GM12873 (cell line): Measurements from ENCODE around the gene NHSL1.

ENCODE experiments used
- TF ChIP-seq, protein P1 (sequence below): IDR thresholded peaks from 2 replicates; pipeline ENCODE4 v1.5.1; 2012; ENCODE audit warnings: low read depth, mild to moderate bottlenecking, moderate library complexity, low read length, control low read depth; ENCODE audit not compliant: insufficient read depth; ENCODE audit errors: missing control alignments

NHSL1 gene

DNA sequence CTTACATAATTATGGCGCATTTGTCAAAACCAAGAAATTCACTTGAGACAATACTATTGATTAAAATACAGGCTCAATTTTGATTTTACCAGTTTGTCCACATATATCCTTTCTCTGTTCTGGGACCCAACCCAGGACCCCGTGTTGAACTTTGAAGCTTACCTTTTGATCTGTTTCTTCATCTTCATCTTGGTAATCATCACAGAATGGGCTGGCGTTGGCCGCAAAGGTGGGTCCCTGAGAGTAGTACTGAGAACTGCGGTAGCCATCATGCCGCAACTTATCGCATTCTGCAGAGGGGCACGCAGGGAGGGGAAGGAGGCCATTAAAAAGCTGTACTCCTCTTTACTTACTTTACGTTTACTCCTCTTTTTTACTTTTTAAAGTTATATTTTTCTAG lies 26.1 kb downstream of the NHSL1 start:
- TF ChIP-seq, protein P1, sequence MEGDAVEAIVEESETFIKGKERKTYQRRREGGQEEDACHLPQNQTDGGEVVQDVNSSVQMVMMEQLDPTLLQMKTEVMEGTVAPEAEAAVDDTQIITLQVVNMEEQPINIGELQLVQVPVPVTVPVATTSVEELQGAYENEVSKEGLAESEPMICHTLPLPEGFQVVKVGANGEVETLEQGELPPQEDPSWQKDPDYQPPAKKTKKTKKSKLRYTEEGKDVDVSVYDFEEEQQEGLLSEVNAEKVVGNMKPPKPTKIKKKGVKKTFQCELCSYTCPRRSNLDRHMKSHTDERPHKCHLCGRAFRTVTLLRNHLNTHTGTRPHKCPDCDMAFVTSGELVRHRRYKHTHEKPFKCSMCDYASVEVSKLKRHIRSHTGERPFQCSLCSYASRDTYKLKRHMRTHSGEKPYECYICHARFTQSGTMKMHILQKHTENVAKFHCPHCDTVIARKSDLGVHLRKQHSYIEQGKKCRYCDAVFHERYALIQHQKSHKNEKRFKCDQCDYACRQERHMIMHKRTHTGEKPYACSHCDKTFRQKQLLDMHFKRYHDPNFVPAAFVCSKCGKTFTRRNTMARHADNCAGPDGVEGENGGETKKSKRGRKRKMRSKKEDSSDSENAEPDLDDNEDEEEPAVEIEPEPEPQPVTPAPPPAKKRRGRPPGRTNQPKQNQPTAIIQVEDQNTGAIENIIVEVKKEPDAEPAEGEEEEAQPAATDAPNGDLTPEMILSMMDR: no peak

GRCh38 chr6:138468320-138469015 lies 30.8 kb downstream of the NHSL1 start:
- TF ChIP-seq, protein P1: no peak

DNA sequence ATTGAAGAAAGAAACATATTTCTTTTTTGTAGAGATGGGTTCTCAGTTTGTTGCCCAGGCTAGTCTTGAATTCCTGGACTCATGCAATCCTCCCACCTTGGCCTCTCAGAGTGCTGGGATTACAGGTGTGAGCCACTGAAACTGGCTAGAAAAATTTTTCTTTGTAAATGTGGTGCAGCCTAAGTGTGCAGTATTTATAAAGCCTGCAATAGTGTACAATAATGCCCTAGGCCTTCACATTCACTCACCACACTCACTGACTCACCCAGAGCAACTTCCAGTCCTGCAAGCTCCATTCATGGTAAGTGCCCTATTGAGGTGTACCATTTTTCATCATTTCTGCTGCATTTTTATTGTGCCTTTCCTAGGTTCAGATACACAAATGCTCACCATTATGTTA lies 31.4 kb downstream of the NHSL1 start:
- TF ChIP-seq, protein P1: no peak

- TF ChIP-seq, protein P1: no peak
Observed at GRCh38 chr6:138465007-138465645, 34.2 kb downstream of the NHSL1 start.

DNA sequence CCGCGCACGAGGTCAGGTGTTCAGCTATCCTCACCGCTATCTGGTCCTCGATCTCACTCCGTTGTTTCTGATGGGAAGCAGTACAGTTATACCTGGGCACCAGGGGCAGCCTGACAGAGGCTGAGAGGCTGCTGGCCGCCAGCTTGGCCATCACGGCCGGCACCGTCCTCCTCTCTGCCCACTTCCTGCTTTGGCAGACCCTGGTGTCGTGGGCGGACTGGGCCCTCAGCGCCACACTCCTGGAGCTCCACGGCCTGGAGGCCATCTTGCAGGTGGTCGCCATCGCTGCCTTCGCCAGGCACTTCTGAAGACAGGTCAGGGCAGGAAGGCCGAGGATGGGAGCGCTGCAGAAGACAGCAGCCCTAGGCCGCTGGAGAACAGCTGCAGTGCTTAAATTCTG lies 35.2 kb downstream of the NHSL1 start:
- TF ChIP-seq, protein P1: no peak

DNA sequence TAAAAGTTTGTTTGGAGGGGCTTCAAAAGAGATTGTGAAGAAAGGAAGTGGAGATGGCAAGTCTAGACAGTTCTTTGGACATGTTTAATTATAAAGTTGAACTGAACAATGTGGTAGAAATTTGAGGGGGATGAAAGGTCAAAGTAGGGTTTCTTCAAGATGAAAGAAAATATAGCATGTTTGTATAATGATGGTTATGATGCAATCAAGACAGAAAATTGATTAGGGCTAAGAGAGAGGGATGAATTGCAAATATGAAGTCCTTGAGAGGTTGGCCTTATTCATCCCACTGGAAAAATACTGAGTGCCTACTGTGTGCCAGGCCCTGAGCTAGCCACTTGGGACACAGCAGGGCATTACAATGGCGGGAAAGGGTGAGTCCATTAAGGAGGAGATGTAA lies 37.6 kb downstream of the NHSL1 start:
- TF ChIP-seq, protein P1: no peak

- TF ChIP-seq, protein P1: no peak
Observed at GRCh38 chr6:138456401-138456790, 42.9 kb downstream of the NHSL1 start.
